Tibial nerve (tissue), 4 donors: ENCODE data around the gene CLTRN. TPM values are rescaled to one million over a fixed set of nuclear protein-coding genes. Genes with fewer than 3 reads are reported as not detected.
A peak's percentile ranks its signal among the peaks of the same experiment; 100 is the strongest.
"Not testable (repeated sequence)": the region's sequence is repeated elsewhere in the genome, so short reads cannot be mapped to it uniquely, and the experiment has no call there.

Experiments used
- DNase-seq, 2 donors: peaks; one replicate each; pipeline ENCODE4 v3.0.0-alpha.2; 2019; ENCODE audit warnings: low spot score in 2 of 2
- H3K27ac ChIP-seq, 4 donors: fragments of 200-600 bp; sonication (generic) in 3 of 4; one replicate each; pipeline ENCODE4 v1.5.1; 2017 to 2019; ENCODE audit warnings: mild to moderate bottlenecking in 1 of 4
- H3K27me3 ChIP-seq, 2 donors: fragments of 200-600 bp; sonication (generic) in 1 of 2; one replicate each; pipeline versions ENCODE4 v1.5.1 to v1.6.0; 2017 to 2019
- H3K36me3 ChIP-seq, 3 donors: fragments of 200-600 bp; sonication (generic); one replicate each; pipeline ENCODE4 v1.5.1; 2018 to 2019
- H3K4me1 ChIP-seq, 4 donors: fragments of 200-600 bp; sonication (generic) in 3 of 4; one replicate each; pipeline ENCODE4 v1.5.1; 2017 to 2019
- H3K4me3 ChIP-seq, 4 donors: fragments of 200-600 bp; sonication (generic) in 3 of 4; one replicate each; pipeline ENCODE4 v1.5.1; 2017 to 2019; ENCODE audit warnings: mild to moderate bottlenecking in 1 of 4, moderate library complexity in 1 of 4
- H3K9me3 ChIP-seq, 4 donors: fragments of 200-600 bp; sonication (generic) in 3 of 4; one replicate each; pipeline ENCODE4 v1.5.1; 2017 to 2019
- EP300 ChIP-seq, 2 donors: sonication (generic); formaldehyde crosslinking; IDR thresholded peaks; one replicate each; pipeline ENCODE4 v1.6.1; 2017; ENCODE audit warnings: antibody characterized with exemption in 2 of 2, mild to moderate bottlenecking in 1 of 2
- POLR2A ChIP-seq, 2 donors: fragments of 450-650 bp; IDR thresholded peaks; one replicate each; pipeline ENCODE4 v1.6.1; 2017; ENCODE audit warnings: antibody characterized with exemption in 2 of 2, mild to moderate bottlenecking in 2 of 2, moderate library complexity in 2 of 2
- WGBS, 2 donors: methylation state at CpG; one replicate each; pipeline ENCODE4 v1.1.5; 2018; 5-methylcytosine and 5-hydroxymethylcytosine counted together
- total RNA-seq, 4 donors: library from RNA; depleted of rRNA; stranded (reverse); fragments of >200 nt; gene quantifications; one replicate each; pipeline ENCODE4 v1.1.0, GENCODE V29; 2016
- TF ChIP-seq, protein P1 (sequence below), 5 experiments: fragments of 200-600 bp in 3 of 5; fragments of 450-650 bp in 2 of 5; sonication (generic) in 3 of 5; IDR thresholded peaks; one replicate each; pipeline ENCODE4 v1.5.1; 2016 to 2019; ENCODE audit warnings: antibody characterized with exemption in 5 of 5, mild to moderate bottlenecking in 3 of 5, moderate library complexity in 2 of 5

CLTRN gene
- total RNA-seq, 4 donors from 2014 or later, result 1.0 to 1.1 TPM; not detected in 2

DNA sequence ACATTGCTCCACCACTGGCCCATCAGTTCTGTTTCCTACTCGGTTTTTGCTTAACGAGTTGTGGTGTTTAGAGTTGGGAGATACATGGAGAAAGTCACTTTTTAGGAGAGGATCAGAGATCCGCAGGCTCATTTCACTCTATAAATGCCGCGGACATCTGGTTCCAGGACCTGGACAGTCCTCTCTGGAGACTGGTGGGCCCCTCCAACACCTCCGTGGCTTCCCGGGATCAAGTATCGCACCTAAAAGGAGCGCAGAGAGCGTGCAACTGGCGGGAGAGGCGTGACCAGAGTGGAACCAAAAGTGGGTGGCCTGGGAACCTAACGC lies 9.9 kb upstream of the CLTRN start:
- WGBS, 2 donors, result 2 to 4% methylated on average over 11 to 12 of the region's 13 CpGs
- Histone ChIP-seq H3K9me3 (no peaks in the 10 kb centered on the region), H3K4me1 (peaks cover 0 to 17% (median 9%) of the 10 kb centered on the region in 4 donors), H3K27me3 (no peaks in the 10 kb centered on the region), H3K36me3 (no peaks in the 10 kb centered on the region), H3K27ac (peak overlapping the region; percentile 96 to 99 (median 98)), H3K4me3 (peak overlapping the region; percentile 59 to 78 (median 68))
- TF ChIP-seq POLR2A (IDR thresholded peaks at IDR 0.05) (no peak), EP300 (IDR thresholded peaks at IDR 0.05) (no peak)
- TF ChIP-seq, protein P1, sequence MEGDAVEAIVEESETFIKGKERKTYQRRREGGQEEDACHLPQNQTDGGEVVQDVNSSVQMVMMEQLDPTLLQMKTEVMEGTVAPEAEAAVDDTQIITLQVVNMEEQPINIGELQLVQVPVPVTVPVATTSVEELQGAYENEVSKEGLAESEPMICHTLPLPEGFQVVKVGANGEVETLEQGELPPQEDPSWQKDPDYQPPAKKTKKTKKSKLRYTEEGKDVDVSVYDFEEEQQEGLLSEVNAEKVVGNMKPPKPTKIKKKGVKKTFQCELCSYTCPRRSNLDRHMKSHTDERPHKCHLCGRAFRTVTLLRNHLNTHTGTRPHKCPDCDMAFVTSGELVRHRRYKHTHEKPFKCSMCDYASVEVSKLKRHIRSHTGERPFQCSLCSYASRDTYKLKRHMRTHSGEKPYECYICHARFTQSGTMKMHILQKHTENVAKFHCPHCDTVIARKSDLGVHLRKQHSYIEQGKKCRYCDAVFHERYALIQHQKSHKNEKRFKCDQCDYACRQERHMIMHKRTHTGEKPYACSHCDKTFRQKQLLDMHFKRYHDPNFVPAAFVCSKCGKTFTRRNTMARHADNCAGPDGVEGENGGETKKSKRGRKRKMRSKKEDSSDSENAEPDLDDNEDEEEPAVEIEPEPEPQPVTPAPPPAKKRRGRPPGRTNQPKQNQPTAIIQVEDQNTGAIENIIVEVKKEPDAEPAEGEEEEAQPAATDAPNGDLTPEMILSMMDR (IDR thresholded peaks at IDR 0.05), result no peak
- DNase-seq, result no peak

DNA sequence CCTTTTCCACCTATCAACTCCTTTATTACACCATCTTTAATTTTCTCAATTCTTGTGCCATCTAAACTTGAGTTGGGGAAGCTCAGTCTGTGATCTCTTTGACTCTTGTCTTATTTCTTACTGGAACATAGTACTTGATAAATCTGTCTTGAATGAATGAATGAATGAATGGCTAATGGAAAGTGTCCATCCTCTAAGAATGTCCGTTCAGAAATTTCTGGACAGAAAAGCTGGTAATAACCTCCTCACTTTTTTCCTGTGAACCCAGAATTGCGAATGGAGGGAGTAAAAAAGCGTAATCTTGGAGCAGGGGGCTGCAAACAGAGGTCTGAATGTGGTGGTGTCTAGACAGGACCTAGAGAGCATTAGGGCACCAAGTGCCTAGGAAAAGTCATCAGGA lies 9.4 kb upstream of the CLTRN start:
- Histone ChIP-seq H3K27ac (peak overlapping the region; percentile 96 to 99 (median 98)), H3K4me3 (peak overlapping the region; percentile 59 to 78 (median 68)), H3K9me3 (no peaks in the 10 kb centered on the region), H3K36me3 (no peaks in the 10 kb centered on the region), H3K4me1 (peaks cover 0 to 17% (median 9%) of the 10 kb centered on the region in 4 donors), H3K27me3 (peaks cover 0 to 3% of the 10 kb centered on the region in 2 donors)
- 51 to 53% methylated on average over 3 of the region's 3 CpGs for WGBS, 2 donors
- no peak for DNase-seq
- no peak for TF ChIP-seq POLR2A (IDR thresholded peaks at IDR 0.05)
- TF ChIP-seq, protein P1 (IDR thresholded peaks at IDR 0.05), result no peak
- TF ChIP-seq EP300 (IDR thresholded peaks at IDR 0.05), result no peak

DNA sequence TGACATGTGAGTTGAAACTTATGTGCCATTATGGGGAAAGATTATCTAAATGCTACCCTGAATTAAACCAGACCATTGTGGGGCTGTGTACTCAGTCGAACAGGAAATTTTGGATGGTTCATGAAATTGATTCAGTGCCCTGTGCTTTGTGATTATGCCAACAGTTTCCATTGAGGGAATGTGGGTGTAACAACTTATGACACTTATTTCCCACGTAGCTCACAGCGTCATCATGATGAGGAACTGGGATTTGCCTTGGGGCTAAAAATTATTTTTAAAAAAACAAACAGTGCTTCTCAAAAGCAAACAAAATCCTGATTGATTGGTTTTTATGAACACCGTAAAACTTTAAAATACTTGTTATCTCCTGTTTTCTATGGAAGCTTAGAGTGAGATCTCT lies 8.3 kb upstream of the CLTRN start:
- no peak for DNase-seq
- no peak overlapping the region for H3K27ac ChIP-seq
- H3K4me1 ChIP-seq, result peaks cover 0 to 17% (median 9%) of the 10 kb centered on the region in 4 donors
- H3K36me3 ChIP-seq, result no peaks in the 10 kb centered on the region
- H3K4me3 ChIP-seq, result no peak overlapping the region
- TF ChIP-seq POLR2A (IDR thresholded peaks at IDR 0.05) (no peak), EP300 (IDR thresholded peaks at IDR 0.05) (no peak)
- TF ChIP-seq, protein P1 (IDR thresholded peaks at IDR 0.05), result no peak
- 78 to 82% methylated on average over 4 of the region's 4 CpGs for WGBS, 2 donors
- H3K27me3 ChIP-seq, result peaks cover 0 to 10% of the 10 kb centered on the region in 2 donors
- no peaks in the 10 kb centered on the region for H3K9me3 ChIP-seq

DNA sequence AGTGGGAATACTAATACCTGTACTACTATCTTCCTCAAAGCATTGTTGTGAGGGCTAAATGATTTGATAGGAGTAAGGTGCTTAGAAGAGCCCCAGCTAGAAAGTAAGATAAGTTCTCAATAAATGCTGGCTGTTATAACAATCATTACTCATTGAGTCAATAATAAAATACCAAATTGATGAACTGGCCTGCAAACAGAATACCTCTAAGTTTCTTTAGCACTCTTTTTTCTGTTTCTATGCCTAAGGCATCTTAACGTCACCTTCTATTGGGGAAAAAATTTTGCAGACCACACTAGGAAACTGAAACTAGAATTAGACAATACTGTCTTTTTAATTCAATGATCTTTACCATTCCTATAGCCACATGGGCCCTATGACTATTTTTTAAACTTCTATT lies 1.2 kb downstream of the CLTRN start:
- Histone ChIP-seq H3K4me1 (no peaks in the 10 kb centered on the region), H3K27me3 (peaks cover 0 to 60% of the 10 kb centered on the region in 2 donors), H3K36me3 (no peaks in the 10 kb centered on the region), H3K27ac (no peak overlapping the region), H3K4me3 (no peak overlapping the region), H3K9me3 (no peaks in the 10 kb centered on the region)
- 68 to 94% methylated on average over 1 of the region's 1 CpG for WGBS, 2 donors
- DNase-seq, result no peak
- no peak for TF ChIP-seq POLR2A (IDR thresholded peaks at IDR 0.05)
- no peak for TF ChIP-seq EP300 (IDR thresholded peaks at IDR 0.05)
- TF ChIP-seq, protein P1 (IDR thresholded peaks at IDR 0.05), result no peak

DNA sequence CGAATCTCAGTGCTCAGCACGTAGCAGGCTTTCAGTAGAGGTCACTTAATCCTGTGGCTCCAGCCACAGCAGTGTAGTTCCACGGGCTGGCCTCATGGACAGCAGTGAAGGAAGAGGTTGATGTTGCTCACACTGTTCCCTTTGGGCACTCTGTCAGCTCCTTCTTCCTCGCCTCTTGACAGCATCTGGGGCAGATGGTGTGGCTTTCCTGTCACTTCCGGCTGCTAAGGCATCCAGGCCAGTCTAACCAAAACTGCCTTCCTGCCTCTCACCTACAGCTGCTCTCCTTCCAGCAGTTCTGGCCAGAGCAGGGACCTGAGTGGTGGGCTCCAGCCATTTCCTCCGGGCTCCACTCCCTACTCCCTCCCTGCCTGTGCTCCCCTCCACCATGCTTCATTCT lies 9.8 kb downstream of the CLTRN start:
- not testable (repeated sequence) for DNase-seq, H3K27ac ChIP-seq, H3K4me1 ChIP-seq, H3K4me3 ChIP-seq, H3K9me3 ChIP-seq, H3K36me3 ChIP-seq
- WGBS, 2 donors, result 73 to 86% methylated on average over 2 to 6 of the region's 6 CpGs
- H3K27me3 ChIP-seq, result peaks cover 0 to 38% of the 10 kb centered on the region in 2 donors

DNA sequence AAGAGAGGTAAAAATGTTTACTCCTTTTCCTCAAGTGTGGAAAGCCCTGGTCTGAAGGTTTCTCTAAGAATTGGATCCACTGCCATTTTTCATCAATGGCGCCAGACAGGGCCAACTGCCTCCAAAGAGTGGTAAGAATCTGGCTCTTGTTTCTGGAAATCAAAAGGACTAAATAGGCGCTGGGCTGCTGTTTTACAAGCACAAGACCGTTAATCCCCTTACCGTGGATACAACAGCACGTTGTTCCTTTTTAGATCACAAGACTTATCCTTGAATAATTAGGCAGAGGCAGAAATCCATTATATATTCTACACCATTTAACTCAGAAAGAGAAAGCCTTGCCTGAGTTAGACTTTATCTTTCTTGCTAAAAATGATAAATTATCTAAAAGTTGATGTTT lies 10.6 kb downstream of the CLTRN start:
- TF ChIP-seq EP300 (IDR thresholded peaks at IDR 0.05) (no peak), POLR2A (IDR thresholded peaks at IDR 0.05) (no peak)
- TF ChIP-seq, protein P1 (IDR thresholded peaks at IDR 0.05), result no peak
- WGBS, 2 donors, result 37 to 51% methylated on average over 5 of the region's 5 CpGs
- Histone ChIP-seq H3K36me3 (no peaks in the 10 kb centered on the region), H3K27ac (no peak overlapping the region), H3K4me1 (no peaks in the 10 kb centered on the region), H3K27me3 (peaks cover 0 to 41% of the 10 kb centered on the region in 2 donors), H3K4me3 (no peak overlapping the region), H3K9me3 (no peaks in the 10 kb centered on the region)
- no peak for DNase-seq

DNA sequence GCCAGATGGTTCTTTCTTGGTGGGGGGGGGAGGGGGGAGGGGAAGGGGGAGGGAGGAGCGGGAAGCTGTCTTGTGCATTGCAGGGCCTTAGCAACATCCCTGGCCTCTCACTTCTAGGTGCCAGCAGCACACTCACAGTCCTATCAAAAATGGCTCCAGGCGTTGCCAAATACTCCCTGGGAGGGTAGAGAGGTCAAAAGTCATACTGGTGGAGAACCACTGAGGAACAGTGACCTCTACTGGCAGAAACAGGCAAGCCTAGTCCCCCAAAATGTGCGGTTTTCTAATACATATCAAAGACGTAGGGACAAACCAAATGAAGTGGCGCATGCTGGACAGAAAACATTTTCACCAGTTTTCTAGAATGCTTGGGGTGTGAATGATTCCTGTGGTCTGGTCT lies 17.1 kb downstream of the CLTRN start:
- peaks cover 0 to 39% of the 10 kb centered on the region in 2 donors for H3K27me3 ChIP-seq
- WGBS, 2 donors, result no CpG with 5 or more reads among the region's 5 CpGs
- H3K4me1 ChIP-seq, H3K9me3 ChIP-seq, H3K36me3 ChIP-seq, DNase-seq, H3K27ac ChIP-seq, H3K4me3 ChIP-seq: not testable (repeated sequence)
